H1 (cell line): ENCODE results near the gene FAM131C.

ENCODE experiments used
- CTCF ChIP-seq, 3 experiments: IDR thresholded peaks; 1 replicate in 2 of 3; 2 replicates in 1 of 3; pipeline versions ENCODE4 v1.5.1 to v1.6.1; 2011; ENCODE audit warnings: low read length in 3 of 3, mild to moderate bottlenecking in 3 of 3, inconsistent platforms in 2 of 3, low read depth in 1 of 3, moderate library complexity in 1 of 3; ENCODE audit not compliant: insufficient read depth in 1 of 3; ENCODE audit errors: control extremely low read depth in 1 of 3
- EP300 ChIP-seq, 2 experiments: IDR thresholded peaks; 1 replicate in 1 of 2; 2 replicates in 1 of 2; pipeline ENCODE4 v1.6.1; 2011 to 2012; ENCODE audit warnings: low read depth in 2 of 2, low read length in 2 of 2, mild to moderate bottlenecking in 2 of 2, borderline replicate concordance in 1 of 2, inconsistent platforms in 1 of 2, moderate library complexity in 1 of 2
- MAFK ChIP-seq: IDR thresholded peaks from 2 replicates; pipeline ENCODE4 v1.6.1; 2012; ENCODE audit warnings: low read depth, mild to moderate bottlenecking, improper control_type of control experiment, low read length
- NANOG ChIP-seq: IDR thresholded peaks from 2 replicates; pipeline ENCODE4 v1.6.1; 2011; ENCODE audit warnings: low read length, low read depth, mild to moderate bottlenecking, inconsistent platforms; ENCODE audit not compliant: insufficient read depth, poor library complexity, severe bottlenecking
- TAF1 ChIP-seq: IDR thresholded peaks from 2 replicates; pipeline ENCODE4 v1.6.1; 2011; ENCODE audit warnings: mild to moderate bottlenecking, low read depth, low read length

GRCh38 chr1:16122350-16122881 is 49.0 kb upstream of the FAM131C start:
- TF ChIP-seq TAF1 (no peak), NANOG (no peak), EP300 (IDR thresholded peaks at IDR 0.05; ENCODE audit: borderline replicate concordance in 1 of 2, low read depth in 2 of 2, low read length in 2 of 2) (no peak), MAFK (no peak), CTCF (IDR thresholded peaks at IDR 0.05; ENCODE audit: control extremely low read depth in 1 of 3, insufficient read depth in 1 of 3, low read depth in 1 of 3, low read length in 3 of 3) (no peak)
